Left forelimb (tissue), 1 donor: ENCODE results near the gene CASP1.
"Not testable (repeated sequence)": the region's sequence is repeated elsewhere in the genome, so short reads cannot be mapped to it uniquely, and the experiment has no call there.

Experiments
- DNase-seq: peaks from one replicate; pipeline ENCODE4 v3.0.0-alpha.2; 2018; ENCODE audit warnings: low spot score

The CASP1 gene

GRCh38 chr11:105045676-105046296, 10.8 kb upstream of the CASP1 start:
- no peak for DNase-seq

GRCh38 chr11:105044557-105045524, 9.9 kb upstream of the CASP1 start, which contains the start of gene CARD16:
Gene CARD16, minus strand, starts transcription at chr11:105045335. Its CDS starts 38 bp downstream, at chr11:105045297.
- not testable (repeated sequence) for DNase-seq

DNA sequence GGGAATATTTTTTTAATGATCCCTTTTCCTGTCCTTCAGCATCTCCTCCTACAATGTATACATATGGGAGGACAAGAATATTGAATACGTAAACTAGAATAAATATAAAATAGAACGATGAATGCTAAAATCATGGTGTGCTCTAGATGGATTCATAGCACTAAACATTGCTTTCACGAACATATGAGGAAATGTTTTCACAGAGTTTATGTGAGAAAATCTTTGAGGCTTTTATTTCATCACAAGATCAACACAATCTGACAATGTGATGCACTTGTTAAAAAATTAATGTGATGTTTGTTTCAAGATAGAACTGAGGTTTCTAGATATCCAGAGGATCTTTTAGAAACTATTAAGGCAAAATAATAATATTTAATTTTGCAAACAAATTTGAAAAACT, 7.2 kb upstream of the CASP1 start:
- no peak for DNase-seq

DNA sequence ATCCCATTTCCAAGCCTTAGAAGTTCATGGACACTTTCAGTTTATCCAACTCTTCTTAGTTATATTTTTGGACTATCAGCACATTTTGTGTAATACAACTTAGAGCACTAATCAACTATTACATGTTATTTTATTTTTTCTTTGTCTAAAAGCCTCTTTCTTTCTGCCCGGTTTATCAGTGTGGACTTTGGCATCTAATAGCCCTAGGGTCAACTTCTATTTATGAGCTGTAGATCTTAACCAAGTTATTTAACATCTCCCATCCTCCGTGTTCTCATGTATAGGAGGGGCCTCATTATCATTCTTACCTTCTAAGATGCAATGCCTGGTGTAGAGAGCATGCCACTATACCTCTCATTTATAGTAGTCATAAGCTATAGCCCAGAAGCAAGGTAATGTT, 5.8 kb upstream of the CASP1 start:
- no peak for DNase-seq

DNA sequence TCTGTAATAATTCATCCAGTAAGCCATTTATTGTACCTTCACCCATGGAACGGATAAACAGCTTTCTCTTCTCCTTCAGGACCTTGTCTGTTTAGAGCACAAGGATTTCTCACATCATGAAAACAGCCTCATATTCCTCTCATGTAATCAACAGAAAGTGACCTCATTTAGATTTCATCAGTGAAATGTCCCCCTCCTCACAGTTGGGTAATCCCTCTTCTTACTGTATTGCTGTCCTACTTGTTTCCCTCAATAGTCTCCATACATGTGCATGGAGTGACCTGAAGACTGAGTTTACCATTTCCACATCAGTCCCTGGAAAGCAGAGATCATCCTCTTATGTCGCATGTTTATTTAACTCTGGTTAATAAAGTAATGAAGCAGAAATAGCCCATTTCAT, 556 bp downstream of the CASP1 start:
- not testable (repeated sequence) for DNase-seq

- no peak for DNase-seq
Measured at GRCh38 chr11:105033781-105034180, 1.2 kb downstream of the CASP1 start.

DNA sequence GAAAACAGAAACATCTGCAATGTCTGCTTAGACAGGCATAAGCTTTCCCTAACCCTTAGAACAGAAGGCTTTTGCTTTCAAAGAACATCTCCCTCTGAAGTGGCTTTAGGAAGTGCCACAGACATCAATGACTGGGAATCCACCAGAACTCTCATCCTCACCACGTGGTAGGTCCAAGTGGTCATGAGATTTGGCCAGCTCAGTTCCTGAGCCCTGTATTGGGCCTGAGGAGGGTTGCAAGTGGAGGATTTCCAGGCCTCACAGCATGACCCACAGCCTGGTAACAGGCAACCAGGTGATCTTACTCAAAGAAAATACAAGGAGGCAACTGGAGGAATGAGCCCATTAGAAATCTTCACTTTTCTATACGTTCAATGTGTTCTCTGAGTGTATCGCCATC, 1.6 kb downstream of the CASP1 start:
- DNase-seq: no peak

- DNase-seq: no peak
Measured at GRCh38 chr11:105032495-105032894, 2.4 kb downstream of the CASP1 start.

- DNase-seq: no peak
Measured at GRCh38 chr11:105027678-105028077, 7.3 kb downstream of the CASP1 start.

DNA sequence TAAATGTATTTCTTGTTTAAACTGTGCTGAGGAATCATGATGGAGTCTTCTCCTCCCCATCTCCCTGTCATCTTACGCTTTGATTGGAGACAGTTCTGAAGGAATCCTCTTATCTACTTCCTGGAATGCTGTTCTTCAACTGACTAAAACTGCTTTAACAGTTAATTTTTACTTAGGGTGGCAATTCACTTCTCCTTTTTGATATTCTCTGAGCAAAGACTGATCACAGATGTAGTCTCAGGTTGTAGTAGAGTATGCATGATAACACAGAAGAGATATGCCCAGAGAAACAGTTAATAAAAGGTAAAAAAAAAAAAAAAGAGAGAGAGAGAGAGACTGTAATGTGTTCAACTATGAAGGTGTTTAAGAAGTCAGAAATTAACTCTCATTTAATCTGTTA, 10.6 kb downstream of the CASP1 start:
- DNase-seq: no peak

DNA sequence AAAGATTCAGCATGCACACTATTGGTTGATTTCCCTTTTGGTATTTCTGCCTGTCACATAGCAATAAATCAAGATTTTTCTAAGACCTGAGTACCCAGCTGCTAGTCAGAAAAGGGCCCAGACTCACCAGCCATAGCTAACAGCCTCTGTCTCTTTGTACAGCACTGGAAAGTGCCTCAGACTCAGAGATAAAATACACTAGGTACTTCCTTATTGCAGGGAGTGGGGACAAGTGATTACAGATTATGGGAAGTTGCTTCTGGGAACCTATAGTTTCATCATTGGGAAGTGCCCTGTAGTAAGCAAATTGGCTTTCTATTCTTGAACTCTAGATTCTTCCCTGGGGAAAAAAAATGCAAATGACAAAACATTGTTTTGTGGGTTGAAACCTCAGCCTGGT, 11.9 kb downstream of the CASP1 start, which contains the start of gene CASP5:
Gene CASP5, minus strand, starts transcription at position 166 of the 400 bp plus-strand sequence. Its CDS starts 32 bp downstream, at position 134.
- no peak for DNase-seq

DNA sequence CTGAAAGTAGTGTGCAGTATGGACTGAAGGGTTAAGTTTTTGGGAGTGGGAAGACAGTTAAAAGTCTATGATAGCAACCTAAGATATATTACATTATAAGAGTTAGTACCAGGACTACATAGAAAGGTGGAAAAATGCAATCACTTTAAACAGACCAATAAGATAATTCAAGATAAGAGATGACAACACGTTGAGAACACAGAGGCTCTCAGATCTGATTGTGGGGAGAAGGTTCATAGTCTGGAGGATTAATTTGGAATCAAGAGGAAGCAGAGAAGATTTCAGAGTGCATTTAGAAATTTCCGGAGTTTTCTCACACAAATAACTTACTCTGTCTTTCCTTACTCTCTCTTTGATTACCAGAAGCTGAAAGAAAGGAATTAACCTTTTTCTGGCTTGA, 12.4 kb downstream of the CASP1 start:
- DNase-seq: no peak

DNA sequence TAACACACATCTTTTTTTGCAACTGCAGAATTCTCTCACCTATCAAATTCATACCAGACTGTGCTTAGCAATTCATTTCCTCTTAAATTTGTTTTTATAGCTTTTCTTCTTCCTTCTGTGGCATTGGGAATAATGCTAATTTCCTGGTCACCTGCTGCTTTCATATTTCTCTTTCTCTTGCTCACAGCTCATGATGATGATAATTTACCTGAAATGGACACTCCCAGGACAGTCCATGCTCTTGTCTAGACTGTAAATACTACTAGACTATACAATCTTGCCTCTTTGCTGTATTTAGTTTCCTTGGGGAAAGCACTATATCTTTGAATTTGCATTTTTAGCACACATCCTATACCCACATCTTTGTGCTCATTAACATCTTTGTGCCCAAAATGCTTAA, 27.5 kb downstream of the CASP1 start:
- DNase-seq: no peak

DNA sequence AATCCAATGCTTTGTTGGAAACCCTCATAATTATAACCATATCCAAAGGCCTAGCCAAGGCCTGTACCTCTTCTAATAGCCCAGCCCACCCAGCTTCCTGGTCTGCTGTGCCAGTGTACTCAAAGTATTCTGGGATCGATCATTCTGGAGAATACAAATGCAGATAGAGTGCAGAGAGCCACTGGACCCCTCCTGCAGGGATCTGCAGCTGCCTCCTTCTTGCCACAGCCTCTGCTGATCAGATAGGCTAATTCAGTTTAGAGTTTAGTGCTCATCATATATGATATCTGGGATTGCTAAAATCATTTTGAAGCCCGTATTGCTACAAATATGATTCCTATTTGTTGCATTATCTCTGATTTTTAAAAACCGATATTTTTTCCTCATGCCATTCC, 29.5 kb downstream of the CASP1 start:
- DNase-seq: no peak

- DNase-seq: no peak
Measured at GRCh38 chr11:105004021-105004420, 30.9 kb downstream of the CASP1 start.

DNA sequence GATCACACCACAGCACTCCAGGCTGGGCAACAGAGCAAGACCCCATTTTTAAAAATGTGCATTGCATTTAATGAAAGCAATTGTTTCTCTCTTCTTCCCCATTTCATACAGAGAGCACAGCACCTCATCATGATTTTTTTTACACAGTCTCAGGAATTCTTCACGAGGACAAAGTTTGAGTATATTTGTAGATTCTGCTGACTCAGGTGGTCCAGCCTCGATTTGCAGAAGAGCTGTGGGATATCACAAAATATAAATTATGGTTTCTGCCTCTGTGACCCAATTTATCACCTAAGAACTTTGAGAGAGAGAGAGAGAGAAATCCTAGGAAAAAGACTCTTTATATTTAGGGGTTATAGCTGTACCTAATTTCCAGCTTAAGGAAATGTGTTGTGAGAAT, 31.8 kb downstream of the CASP1 start:
- no peak for DNase-seq

GRCh38 chr11:105000797-105001196, 34.1 kb downstream of the CASP1 start:
- no peak for DNase-seq

DNA sequence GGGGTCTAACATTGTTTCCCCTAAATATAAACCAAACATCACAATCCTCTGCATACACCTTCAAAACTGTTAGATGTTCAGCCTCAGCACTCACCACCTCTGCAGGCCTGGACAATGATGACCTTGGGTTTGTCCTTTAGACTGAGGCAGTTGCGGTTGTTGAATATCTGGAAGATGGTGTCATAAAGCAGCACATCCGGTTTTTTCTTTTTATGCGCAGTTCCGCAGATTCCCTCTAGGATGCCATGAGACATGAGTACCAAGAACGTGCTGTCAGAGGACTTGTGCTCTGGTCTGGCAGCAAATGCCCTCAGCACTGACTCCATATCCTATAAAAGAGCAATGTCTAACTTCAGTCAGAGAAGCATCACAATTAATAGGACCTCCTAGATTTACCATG, 34.8 kb downstream of the CASP1 start:
- no peak for DNase-seq

GRCh38 chr11:104999721-105000120, 35.2 kb downstream of the CASP1 start:
- no peak for DNase-seq

GRCh38 chr11:104997288-104997687, 37.7 kb downstream of the CASP1 start:
- no peak for DNase-seq

DNA sequence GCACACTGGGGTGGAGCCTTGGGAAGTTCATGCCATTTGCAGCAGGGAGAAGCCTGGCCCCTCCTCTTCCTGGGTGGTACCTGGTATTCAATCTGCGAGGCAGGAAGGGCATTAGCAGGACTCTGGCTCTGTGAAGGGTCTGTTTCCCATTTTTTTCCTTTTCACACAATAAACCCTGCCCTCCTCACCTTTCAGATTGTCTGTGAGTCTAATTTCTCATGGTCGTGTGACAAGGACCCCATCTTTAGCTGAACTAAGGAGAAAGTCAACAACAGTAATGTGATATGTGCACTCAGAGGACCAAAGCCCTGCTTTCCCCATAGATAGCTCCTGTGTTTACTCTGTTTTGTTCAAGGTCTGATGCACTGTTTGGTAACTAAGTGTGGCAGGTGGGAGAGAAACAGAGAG, 39.9 kb downstream of the CASP1 start:
- no peak for DNase-seq

DNA sequence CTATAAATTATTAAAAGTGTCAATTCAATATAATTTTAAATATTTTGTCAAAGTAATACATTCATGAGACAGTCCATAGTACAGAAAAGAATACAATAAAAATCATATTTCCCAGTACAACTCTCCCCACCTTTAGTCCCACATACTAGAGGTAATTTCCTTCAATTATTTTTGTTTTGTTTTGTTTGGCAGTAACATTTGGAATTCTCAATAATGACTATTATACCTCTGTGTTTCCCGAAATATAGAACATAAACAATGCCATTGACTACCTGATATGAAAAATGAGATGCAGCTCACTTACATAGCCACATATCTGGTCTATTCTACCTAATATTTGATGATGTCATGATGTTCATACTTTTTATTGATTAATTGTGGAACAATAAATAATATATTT, 42.2 kb downstream of the CASP1 start:
- no peak for DNase-seq

- no peak for DNase-seq
Measured at GRCh38 chr11:104991994-104992393, 43.0 kb downstream of the CASP1 start.
